Panc1 (cell line): ENCODE results near the gene SMIM7. TPM values are rescaled to one million over a fixed set of nuclear protein-coding genes. Genes with fewer than 3 reads are reported as not detected.

Experiments
- ATAC-seq: fragments of 200-7000 bp; cut with Tn5 transposase; 2 replicates; pipeline ENCODE4 v1.9.1; 2020; ENCODE audit warnings: mild to moderate bottlenecking, moderate library complexity
- BruUV-seq: library from RNA; stranded (reverse); fragments of 400-500 nt; replicated peaks from 2 replicates; lab custom pipeline; 2021; lab: Mats Ljungman, UMichigan
- CTCF ChIA-PET: fragments of 300-600 bp; sonication (Branson Sonifier 250); formaldehyde crosslinking; loops from one replicate; lab custom pipeline; 2022; ENCODE audit warnings: antibody characterized with exemption; lab: Charles Lee
- POLR2A ChIA-PET: fragments of 300-600 bp; sonication (Branson Sonifier 250); formaldehyde crosslinking; loops from one replicate; lab custom pipeline; 2022; ENCODE audit warnings: antibody characterized with exemption; lab: Charles Lee
- DNase-seq: peaks from one replicate; pipeline ENCODE4 v3.0.0-alpha.2; 2010; ENCODE audit warnings: low read depth, low spot score
- H3K27ac ChIP-seq: 2 replicates; pipeline ENCODE4 v1.5.1; 2011; ENCODE audit warnings: mild to moderate bottlenecking, low read length, inconsistent platforms
- H3K27me3 ChIP-seq: fragments of 200-500 bp; sonication (Bioruptor generic); 2 replicates; pipeline ENCODE4 v1.6.0; 2014; ENCODE audit warnings: low read length, inconsistent platforms; ENCODE audit not compliant: control insufficient read depth, insufficient read depth
- H3K36me3 ChIP-seq: fragments of 200-500 bp; sonication (Bioruptor generic); 2 replicates; pipeline ENCODE4 v1.5.1; 2014; ENCODE audit warnings: inconsistent platforms, mild to moderate bottlenecking, low read length, moderate library complexity; ENCODE audit not compliant: control insufficient read depth, insufficient read depth
- H3K4me1 ChIP-seq: 2 replicates; pipeline ENCODE4 v1.5.1; 2011; ENCODE audit warnings: inconsistent platforms, mild to moderate bottlenecking, low read length, moderate library complexity; ENCODE audit not compliant: control insufficient read depth, insufficient read depth
- H3K4me3 ChIP-seq, 2 experiments: 2 replicates each; pipeline ENCODE4 v1.5.1; 2011 to 2012; ENCODE audit warnings: low read depth in 2 of 2, low read length in 2 of 2, mild to moderate bottlenecking in 2 of 2, inconsistent platforms in 1 of 2, moderate library complexity in 1 of 2
- H3K9me3 ChIP-seq: fragments of 200-500 bp; sonication (Bioruptor generic); 2 replicates; pipeline ENCODE4 v1.5.1; 2014; ENCODE audit warnings: low read depth, mild to moderate bottlenecking, inconsistent platforms, low read length, moderate library complexity; ENCODE audit not compliant: control insufficient read depth, insufficient read depth
- CTCF ChIP-seq: fragments of 450-650 bp; IDR thresholded peaks from 2 replicates; pipeline ENCODE4 v1.5.1; 2017; ENCODE audit warnings: mild to moderate bottlenecking
- POLR2AphosphoS5 ChIP-seq: IDR thresholded peaks from 2 replicates; pipeline ENCODE4 v1.6.1; 2012; ENCODE audit warnings: mild to moderate bottlenecking, low read depth, low read length, moderate library complexity
- REST ChIP-seq, 2 experiments: IDR thresholded peaks; 2 replicates each; pipeline ENCODE4 v1.6.1; 2011 to 2012; ENCODE audit warnings: low read depth in 2 of 2, control low read depth in 1 of 2, low read length in 1 of 2, mild to moderate bottlenecking in 1 of 2, moderate library complexity in 1 of 2; ENCODE audit not compliant: insufficient read depth in 1 of 2
- SIN3A ChIP-seq: IDR thresholded peaks from 2 replicates; pipeline ENCODE4 v1.6.1; 2012; ENCODE audit warnings: low read depth, mild to moderate bottlenecking, low read length, moderate library complexity, borderline replicate concordance; ENCODE audit not compliant: insufficient read depth
- TCF7L2 ChIP-seq: IDR thresholded peaks from 2 replicates; pipeline ENCODE4 v1.6.1; 2011; ENCODE audit warnings: mild to moderate bottlenecking, low read depth, low read length, inconsistent platforms
- in situ Hi-C: cut with HindIII; loops from 2 replicates; pipeline ENCODE4 v1.10.0; 2016; ENCODE audit warnings: low sequenced_read_pairs, low pct_unique_long_range_greater_than_20kb
- intact Hi-C: fragments of 100-400 bp; cut with micrococcal nuclease; formaldehyde crosslinking; loops from one replicate; pipeline ENCODE4 v1.10.0; 2022; ENCODE audit not compliant: unreplicated experiment
- total RNA-seq: library from RNA; stranded (reverse); gene quantifications from one replicate; pipeline ENCODE4 v1.2.1, GENCODE V29; 2021; ENCODE audit not compliant: unreplicated experiment

SMIM7 gene
- total RNA-seq, 1 experiment from 2014 or later = 70.7 TPM

- intact Hi-C loops (no loop called here), in situ Hi-C loops (no loop called here)
- no peaks in the 10 kb centered on the region; the same call in 1 of the 2 replicates for H3K36me3 ChIP-seq
- ATAC-seq = no peak
- ChIA-PET POLR2A (no interaction called here), CTCF (no interaction called here)
- H3K27ac ChIP-seq = no peak overlapping the region
- no TSS peak for BruUV-seq
- no peaks in the 10 kb centered on the region for H3K9me3 ChIP-seq
- H3K4me3 ChIP-seq = no peak overlapping the region
- no peak for DNase-seq
- TF ChIP-seq TCF7L2 (no peak), REST (IDR thresholded peaks at IDR 0.05; ENCODE audit: insufficient read depth in 1 of 2, low read depth in 2 of 2, low read length in 1 of 2) (no peak), SIN3A (no peak), CTCF (no peak), POLR2AphosphoS5 (no peak)
- H3K27me3 ChIP-seq = no peaks in the 10 kb centered on the region
- no peaks in the 10 kb centered on the region for H3K4me1 ChIP-seq
Measured at GRCh38 chr19:16641695-16642094, 18.2 kb downstream of the SMIM7 start.

GRCh38 chr19:16640951-16641350, 19.0 kb downstream of the SMIM7 start:
- in situ Hi-C loops (no loop called here), intact Hi-C loops (no loop called here)
- BruUV-seq = no TSS peak
- H3K36me3 ChIP-seq = no peaks in the 10 kb centered on the region; the same call in 1 of the 2 replicates
- DNase-seq = no peak
- no peaks in the 10 kb centered on the region for H3K27me3 ChIP-seq
- ChIA-PET CTCF (no interaction called here), POLR2A (no interaction called here)
- no peaks in the 10 kb centered on the region for H3K4me1 ChIP-seq
- TF ChIP-seq TCF7L2 (no peak), REST (IDR thresholded peaks at IDR 0.05; ENCODE audit: insufficient read depth in 1 of 2, low read depth in 2 of 2, low read length in 1 of 2) (no peak), POLR2AphosphoS5 (no peak), CTCF (no peak), SIN3A (no peak)
- H3K4me3 ChIP-seq = no peak overlapping the region
- no peak for ATAC-seq
- H3K27ac ChIP-seq = no peak overlapping the region
- no peaks in the 10 kb centered on the region for H3K9me3 ChIP-seq
